Fibroblast of pulmonary artery (primary cell): ENCODE data around the gene SLC9A7.

Source experiments
- DNase-seq: peaks from one replicate; pipeline ENCODE4 v3.0.0-alpha.2; 2010; ENCODE audit warnings: low read depth
- H3K4me3 ChIP-seq: replicated peaks from 2 replicates; pipeline ENCODE4 v1.5.1; 2011; ENCODE audit warnings: low read depth, mild to moderate bottlenecking, control low read depth, low read length, moderate library complexity
- TF ChIP-seq, protein P1 (sequence below): IDR thresholded peaks from 2 replicates; pipeline ENCODE4 v1.5.1; 2011; ENCODE audit warnings: mild to moderate bottlenecking, control low read depth, low read length, inconsistent platforms; ENCODE audit errors: missing control alignments

Gene SLC9A7

GRCh38 chrX:46577221-46578005, 181.5 kb downstream of the SLC9A7 start:
- peak; percentile 47 for DNase-seq
- H3K4me3 ChIP-seq, result peak overlapping the region; percentile 58
- TF ChIP-seq, protein P1, sequence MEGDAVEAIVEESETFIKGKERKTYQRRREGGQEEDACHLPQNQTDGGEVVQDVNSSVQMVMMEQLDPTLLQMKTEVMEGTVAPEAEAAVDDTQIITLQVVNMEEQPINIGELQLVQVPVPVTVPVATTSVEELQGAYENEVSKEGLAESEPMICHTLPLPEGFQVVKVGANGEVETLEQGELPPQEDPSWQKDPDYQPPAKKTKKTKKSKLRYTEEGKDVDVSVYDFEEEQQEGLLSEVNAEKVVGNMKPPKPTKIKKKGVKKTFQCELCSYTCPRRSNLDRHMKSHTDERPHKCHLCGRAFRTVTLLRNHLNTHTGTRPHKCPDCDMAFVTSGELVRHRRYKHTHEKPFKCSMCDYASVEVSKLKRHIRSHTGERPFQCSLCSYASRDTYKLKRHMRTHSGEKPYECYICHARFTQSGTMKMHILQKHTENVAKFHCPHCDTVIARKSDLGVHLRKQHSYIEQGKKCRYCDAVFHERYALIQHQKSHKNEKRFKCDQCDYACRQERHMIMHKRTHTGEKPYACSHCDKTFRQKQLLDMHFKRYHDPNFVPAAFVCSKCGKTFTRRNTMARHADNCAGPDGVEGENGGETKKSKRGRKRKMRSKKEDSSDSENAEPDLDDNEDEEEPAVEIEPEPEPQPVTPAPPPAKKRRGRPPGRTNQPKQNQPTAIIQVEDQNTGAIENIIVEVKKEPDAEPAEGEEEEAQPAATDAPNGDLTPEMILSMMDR, result no peak

DNA sequence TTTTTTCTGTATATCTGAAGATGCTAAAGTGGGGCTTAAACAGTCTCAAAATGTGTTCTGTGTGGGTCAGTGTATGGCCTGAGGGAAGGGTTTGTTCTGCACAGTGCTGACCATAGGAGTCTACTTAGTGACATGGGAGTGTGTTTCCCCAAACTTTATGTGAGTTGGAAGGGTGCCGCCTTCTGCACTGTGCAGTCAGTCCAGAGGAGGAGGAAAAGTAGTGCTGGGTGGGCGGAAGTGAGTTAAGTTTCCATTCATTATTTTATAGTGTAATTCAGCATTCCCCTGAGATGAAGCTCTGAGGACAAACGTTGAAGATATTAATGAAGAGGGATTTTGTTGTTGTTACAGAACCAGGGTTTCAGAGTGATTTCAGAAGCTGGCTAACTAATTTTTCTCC, 182.5 kb downstream of the SLC9A7 start:
- peak overlapping the region; percentile 58 for H3K4me3 ChIP-seq
- TF ChIP-seq, protein P1, result no peak
- DNase-seq, result peak; percentile 42

DNA sequence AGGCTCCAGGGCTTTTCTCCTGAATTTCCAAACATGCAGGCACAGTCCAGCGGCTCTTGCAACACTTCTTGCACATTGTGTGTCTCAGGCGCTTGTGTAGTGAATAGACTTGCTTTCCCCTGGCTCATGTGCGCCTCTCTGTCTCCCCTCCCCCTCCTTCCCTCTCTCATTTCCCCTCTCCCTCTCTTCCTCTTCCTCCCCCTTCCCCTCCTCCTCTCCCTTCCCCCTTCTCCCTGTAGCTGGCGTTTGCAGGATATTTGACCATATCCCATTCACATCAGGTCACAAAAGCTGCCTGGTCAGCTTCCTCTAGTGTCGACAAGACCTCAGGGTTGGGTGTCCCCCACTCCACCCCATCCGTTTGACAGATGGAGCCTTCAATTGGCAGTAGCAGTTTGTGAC, 182.9 kb downstream of the SLC9A7 start:
- DNase-seq, result peak; percentile 72
- TF ChIP-seq, protein P1, result no peak
- H3K4me3 ChIP-seq, result peak overlapping the region; percentile 58

DNA sequence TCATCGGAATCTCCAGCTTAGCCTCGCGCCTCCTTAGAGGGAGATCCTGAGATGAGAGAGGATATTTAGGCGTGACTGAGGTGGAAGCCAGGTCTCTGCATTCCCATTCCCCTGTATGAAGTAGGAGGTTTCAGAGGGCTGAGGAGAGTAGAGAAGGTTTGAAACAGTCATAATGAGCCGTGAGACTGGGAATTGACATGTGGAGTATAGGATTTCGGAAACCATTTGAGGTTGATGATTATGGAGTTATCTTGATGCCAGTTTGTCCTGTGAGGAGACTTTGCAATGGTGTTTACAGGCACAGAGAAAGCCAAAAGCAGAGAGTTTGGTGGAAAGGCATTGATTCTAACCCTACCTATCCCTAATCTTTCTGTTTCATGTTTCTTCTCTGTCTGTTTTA, 183.3 kb downstream of the SLC9A7 start:
- TF ChIP-seq, protein P1, result no peak

DNA sequence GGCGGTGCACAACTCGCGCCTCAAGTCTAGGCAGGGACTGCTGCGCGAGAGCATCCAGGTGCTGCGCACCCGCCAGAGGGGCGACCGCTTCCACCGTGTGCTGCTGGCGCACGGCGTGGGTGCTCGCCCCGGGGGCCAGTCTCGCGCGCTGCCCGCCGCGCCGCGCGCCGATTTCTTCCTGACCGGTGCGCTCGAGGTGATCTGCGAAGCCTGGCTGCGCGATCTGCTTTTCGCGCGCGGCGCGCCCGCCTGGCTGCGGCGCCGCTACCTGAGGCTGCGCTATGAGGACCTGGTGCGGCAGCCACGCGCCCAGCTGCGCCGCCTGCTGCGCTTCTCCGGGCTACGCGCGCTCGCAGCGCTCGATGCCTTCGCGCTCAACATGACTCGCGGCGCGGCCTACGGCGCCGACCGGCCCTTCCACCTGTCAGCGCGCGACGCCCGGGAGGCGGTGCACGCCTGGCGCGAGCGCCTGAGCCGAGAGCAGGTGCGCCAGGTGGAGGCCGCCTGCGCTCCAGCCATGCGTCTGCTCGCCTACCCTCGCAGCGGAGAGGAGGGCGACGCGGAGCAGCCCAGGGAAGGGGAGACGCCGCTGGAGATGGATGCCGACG, 184.0 kb downstream of the SLC9A7 start:
- no peak for DNase-seq
- peak overlapping the region; percentile 58 for H3K4me3 ChIP-seq
- TF ChIP-seq, protein P1, result no peak

More for the DNA sequence above, 183.3 kb downstream of the SLC9A7 start:
- H3K4me3 ChIP-seq, result peak overlapping the region; percentile 58
- no peak for DNase-seq

GRCh38 chrX:46573892-46574773, 184.8 kb downstream of the SLC9A7 start:
- TF ChIP-seq, protein P1, result no peak
- peak overlapping the region; percentile 58 for H3K4me3 ChIP-seq
- peak; percentile 59 for DNase-seq
